PFSK-1 (cell line): ENCODE data around the gene SF3A2.

Source experiments
- FOXP2 ChIP-seq: optimal IDR thresholded peaks from 2 replicates; pipeline ENCODE3; 2011; ENCODE audit warnings: borderline replicate concordance, control low read depth, inconsistent platforms; ENCODE audit not compliant: insufficient read depth; ENCODE audit errors: extremely low read length, extremely low read depth
- POLR2AphosphoS5 ChIP-seq: IDR thresholded peaks from 2 replicates; pipeline ENCODE4 v1.6.1; 2012; ENCODE audit warnings: low read depth, mild to moderate bottlenecking, control low read depth, low read length, moderate library complexity
- REST ChIP-seq, 2 experiments: IDR thresholded peaks; 2 replicates each; pipeline versions ENCODE4 v1.6.1 to v1.8.0; 2011 to 2012; ENCODE audit warnings: low read depth in 2 of 2, low read length in 2 of 2, control low read depth in 1 of 2, inconsistent platforms in 1 of 2, mild to moderate bottlenecking in 1 of 2, moderate library complexity in 1 of 2; ENCODE audit not compliant: insufficient read depth in 1 of 2
- SIN3A ChIP-seq: IDR thresholded peaks from 2 replicates; pipeline ENCODE4 v1.6.1; 2012; ENCODE audit warnings: mild to moderate bottlenecking, low read length, moderate library complexity, borderline replicate concordance; ENCODE audit not compliant: insufficient read depth
- TAF1 ChIP-seq: IDR thresholded peaks from 2 replicates; pipeline ENCODE4 v1.6.1; 2012; ENCODE audit warnings: low read length, control low read depth, borderline replicate concordance; ENCODE audit not compliant: insufficient read depth

- TF ChIP-seq POLR2AphosphoS5 (no peak), TAF1 (no peak), REST (IDR thresholded peaks at IDR 0.05; ENCODE audit: insufficient read depth in 1 of 2, low read depth in 2 of 2, low read length in 2 of 2) (no peak), SIN3A (no peak), FOXP2 (no peak)
Observed at GRCh38 chr19:2189880-2190279, 46.7 kb upstream of the SF3A2 start.
